Caco-2 (cell line): Measurements from ENCODE around the gene GRPR. TPM values are rescaled to one million over a fixed set of nuclear protein-coding genes. Genes with fewer than 3 reads are reported as not detected.

ENCODE experiments used
- BruUV-seq: library from RNA; stranded (reverse); fragments of 400-500 nt; replicated peaks from 2 replicates; lab custom pipeline; 2021; lab: Mats Ljungman, UMichigan
- CTCF ChIA-PET: fragments of 300-600 bp; sonication (Branson Sonifier 250); formaldehyde crosslinking; loops from one replicate; lab custom pipeline; 2022; ENCODE audit warnings: antibody characterized with exemption; lab: Charles Lee
- POLR2A ChIA-PET: fragments of 300-600 bp; sonication (Branson Sonifier 250); formaldehyde crosslinking; loops from one replicate; lab custom pipeline; 2022; ENCODE audit warnings: antibody characterized with exemption; lab: Charles Lee
- DNase-seq, 2 experiments: peaks; one replicate each; pipeline versions ENCODE4 v3.0.0 to v3.0.0-alpha.2; 2020 to 2022
- H3K27me3 ChIP-seq: replicated peaks from 2 replicates; pipeline ENCODE4 v1.6.0; 2011; ENCODE audit warnings: low read length; ENCODE audit not compliant: control insufficient read depth, insufficient read depth
- H3K36me3 ChIP-seq: 2 replicates; pipeline ENCODE4 v1.5.1; 2011; ENCODE audit warnings: low read length; ENCODE audit not compliant: control insufficient read depth, insufficient read depth
- H3K4me1 ChIP-seq: fragments of 250-450 bp; sonication (Bioruptor Pico); 2 replicates; pipeline ENCODE4 v1.5.1; 2020; ENCODE audit warnings: mild to moderate bottlenecking
- H3K4me3 ChIP-seq: 2 replicates; pipeline ENCODE4 v1.5.1; 2011; ENCODE audit warnings: low read depth, mild to moderate bottlenecking, control low read depth, low read length
- H3K9me3 ChIP-seq: fragments of 250-450 bp; sonication (Bioruptor Pico); 2 replicates; pipeline ENCODE4 v1.5.1; 2020; ENCODE audit warnings: mild to moderate bottlenecking, moderate library complexity
- H3K27ac Mint-ChIP-seq: one replicate; pipeline ENCODE4 v1.8.0; 2022; ENCODE audit warnings: mixed read lengths; ENCODE audit not compliant: unreplicated experiment
- H3K27me3 Mint-ChIP-seq: one replicate; pipeline ENCODE4 v1.8.0; 2022; ENCODE audit warnings: mixed read lengths; ENCODE audit not compliant: insufficient read depth, unreplicated experiment
- H3K36me3 Mint-ChIP-seq: one replicate; pipeline ENCODE4 v1.8.0; 2022; ENCODE audit warnings: mild to moderate bottlenecking, mixed read lengths; ENCODE audit not compliant: insufficient read depth, unreplicated experiment
- H3K4me1 Mint-ChIP-seq: one replicate; pipeline ENCODE4 v1.8.0; 2022; ENCODE audit warnings: low read depth, mixed read lengths; ENCODE audit not compliant: unreplicated experiment
- H3K4me3 Mint-ChIP-seq: one replicate; pipeline ENCODE4 v1.8.0; 2022; ENCODE audit warnings: mild to moderate bottlenecking, moderate library complexity, mixed read lengths; ENCODE audit not compliant: unreplicated experiment
- H3K9me3 Mint-ChIP-seq: one replicate; pipeline ENCODE4 v1.8.0; 2022; ENCODE audit warnings: mixed read lengths; ENCODE audit not compliant: unreplicated experiment
- CTCF ChIP-seq, 2 experiments: fragments of 200-600 bp in 1 of 2; IDR thresholded peaks; 1 replicate in 1 of 2; 2 replicates in 1 of 2; pipeline versions ENCODE4 v1.5.1 to v1.8.0; 2011 to 2022; ENCODE audit warnings: antibody characterized with exemption in 1 of 2, control low read depth in 1 of 2, inconsistent platforms in 1 of 2, low read depth in 1 of 2, low read length in 1 of 2, mild to moderate bottlenecking in 1 of 2, moderate library complexity in 1 of 2; ENCODE audit not compliant: insufficient read depth in 1 of 2, severe bottlenecking in 1 of 2, unreplicated experiment in 1 of 2
- intact Hi-C: fragments of 100-400 bp; cut with micrococcal nuclease; formaldehyde crosslinking; loops from one replicate; pipeline ENCODE4 v1.10.0; 2022; ENCODE audit not compliant: unreplicated experiment
- total RNA-seq: library from RNA; stranded (reverse); gene quantifications from 2 replicates; pipeline ENCODE4 v1.2.3, GENCODE V29; 2022

The GRPR gene
- total RNA-seq, 1 experiment from 2014 or later = not detected

- no TSS peak for BruUV-seq
- no peak overlapping the region for H3K27ac Mint-ChIP-seq
These were observed 22.7 kb upstream of the GRPR start for GRCh38 chrX:16100673-16101072.

GRCh38 chrX:16101581-16101980 is 21.8 kb upstream of the GRPR start:
- Histone ChIP-seq H3K4me1 (no peaks in the 10 kb centered on the region), H3K9me3 (no peaks in the 10 kb centered on the region), H3K27me3 (no peaks in the 10 kb centered on the region), H3K4me3 (no peak overlapping the region), H3K36me3 (no peaks in the 10 kb centered on the region)
- BruUV-seq = no TSS peak
- ChIA-PET CTCF (no interaction called here), POLR2A (no interaction called here)
- Mint-ChIP-seq H3K27ac (no peak overlapping the region), H3K27me3 (peaks cover 9% of the 10 kb centered on the region), H3K36me3 (no peaks in the 10 kb centered on the region), H3K4me3 (no peak overlapping the region), H3K9me3 (no peaks in the 10 kb centered on the region), H3K4me1 (no peaks in the 10 kb centered on the region)
- DNase-seq = no peak
- intact Hi-C loops = no loop called here
- TF ChIP-seq CTCF (IDR thresholded peaks at IDR 0.05; ENCODE audit: insufficient read depth in 1 of 2, low read depth in 1 of 2, low read length in 1 of 2, severe bottlenecking in 1 of 2, unreplicated experiment in 1 of 2) = no peak

More at GRCh38 chrX:16100673-16101072, 22.7 kb upstream of the GRPR start:
- Histone ChIP-seq H3K27me3 (no peaks in the 10 kb centered on the region), H3K4me3 (no peak overlapping the region), H3K9me3 (no peaks in the 10 kb centered on the region), H3K4me1 (no peaks in the 10 kb centered on the region), H3K36me3 (no peaks in the 10 kb centered on the region)
- intact Hi-C loops = no loop called here
- no peak for DNase-seq
- no peak for TF ChIP-seq CTCF (IDR thresholded peaks at IDR 0.05; ENCODE audit: insufficient read depth in 1 of 2, low read depth in 1 of 2, low read length in 1 of 2, severe bottlenecking in 1 of 2, unreplicated experiment in 1 of 2)
- Mint-ChIP-seq H3K4me1 (no peaks in the 10 kb centered on the region), H3K4me3 (no peak overlapping the region), H3K9me3 (no peaks in the 10 kb centered on the region), H3K27me3 (peaks cover 4% of the 10 kb centered on the region), H3K36me3 (no peaks in the 10 kb centered on the region)
- ChIA-PET POLR2A (no interaction called here), CTCF (no interaction called here)

GRCh38 chrX:16103625-16104024 is 19.7 kb upstream of the GRPR start:
- ChIA-PET POLR2A (no interaction called here), CTCF (no interaction called here)
- Histone ChIP-seq H3K4me3 (no peak overlapping the region), H3K9me3 (no peaks in the 10 kb centered on the region), H3K36me3 (no peaks in the 10 kb centered on the region), H3K27me3 (no peaks in the 10 kb centered on the region), H3K4me1 (no peaks in the 10 kb centered on the region)
- no TSS peak for BruUV-seq
- no peak for DNase-seq
- Mint-ChIP-seq H3K27me3 (peaks cover 12% of the 10 kb centered on the region), H3K9me3 (no peaks in the 10 kb centered on the region), H3K36me3 (no peaks in the 10 kb centered on the region), H3K4me3 (no peak overlapping the region), H3K4me1 (no peaks in the 10 kb centered on the region), H3K27ac (no peak overlapping the region)
- no peak for TF ChIP-seq CTCF (IDR thresholded peaks at IDR 0.05; ENCODE audit: insufficient read depth in 1 of 2, low read depth in 1 of 2, low read length in 1 of 2, severe bottlenecking in 1 of 2, unreplicated experiment in 1 of 2)
- intact Hi-C loops = no loop called here
